MCF 10A (cell line): Measurements from ENCODE around the gene TPD52L1. TPM values are rescaled to one million over a fixed set of nuclear protein-coding genes. Genes with fewer than 3 reads are reported as not detected.

Experiments
- BruUV-seq: library from RNA; stranded (reverse); fragments of 400-500 nt; replicated peaks from 2 replicates; lab custom pipeline; 2021; lab: Mats Ljungman, UMichigan
- CTCF ChIA-PET: fragments of 300-600 bp; sonication (Branson Sonifier 250); formaldehyde crosslinking; extraction: SDS; loops from one replicate; lab custom pipeline; 2021; ENCODE audit warnings: antibody characterized with exemption, inconsistent platforms; lab: Yijun Ruan, JAX
- POLR2A ChIA-PET: fragments of 300-600, 350-650 bp; sonication (Branson Sonifier 250); formaldehyde crosslinking; extraction: SDS; loops from one replicate; lab custom pipeline; 2020; ENCODE audit warnings: antibody characterized with exemption, inconsistent platforms; lab: Yijun Ruan, JAX
- DNase-seq: peaks from one replicate; pipeline ENCODE4 v3.0.0-alpha.2; 2018; ENCODE audit not compliant: unreplicated experiment
- H3K27ac Mint-ChIP-seq: one replicate; pipeline ENCODE4 v1.8.0; 2022; ENCODE audit warnings: mild to moderate bottlenecking, low read depth, mixed read lengths; ENCODE audit not compliant: unreplicated experiment
- H3K27me3 Mint-ChIP-seq: one replicate; pipeline ENCODE4 v1.8.0; 2022; ENCODE audit warnings: mixed read lengths; ENCODE audit not compliant: insufficient read depth, unreplicated experiment
- H3K36me3 Mint-ChIP-seq: one replicate; pipeline ENCODE4 v1.8.0; 2022; ENCODE audit warnings: mild to moderate bottlenecking, moderate library complexity, mixed read lengths; ENCODE audit not compliant: insufficient read depth, unreplicated experiment
- H3K4me1 Mint-ChIP-seq: one replicate; pipeline ENCODE4 v1.8.0; 2022; ENCODE audit warnings: mixed read lengths; ENCODE audit not compliant: insufficient read depth, unreplicated experiment
- H3K4me3 Mint-ChIP-seq: one replicate; pipeline ENCODE4 v1.8.0; 2022; ENCODE audit warnings: mild to moderate bottlenecking, moderate library complexity, mixed read lengths; ENCODE audit not compliant: unreplicated experiment
- H3K9me3 Mint-ChIP-seq: one replicate; pipeline ENCODE4 v1.8.0; 2022; ENCODE audit warnings: mixed read lengths; ENCODE audit not compliant: unreplicated experiment
- intact Hi-C: fragments of 100-400 bp; cut with micrococcal nuclease; formaldehyde crosslinking; loops from 2 replicates; pipeline ENCODE4 v1.14.1; 2022
- total RNA-seq: library from RNA; stranded (reverse); gene quantifications from 2 replicates; pipeline ENCODE4 v1.2.3, GENCODE V29; 2022
- TF ChIP-seq, protein P1 (sequence below): fragments of 200-600 bp; IDR thresholded peaks from one replicate; pipeline ENCODE4 v1.8.0; 2022; ENCODE audit warnings: antibody characterized with exemption, mild to moderate bottlenecking; ENCODE audit not compliant: unreplicated experiment

The TPD52L1 gene
- total RNA-seq, 1 experiment from 2014 or later: 69.5 TPM

DNA sequence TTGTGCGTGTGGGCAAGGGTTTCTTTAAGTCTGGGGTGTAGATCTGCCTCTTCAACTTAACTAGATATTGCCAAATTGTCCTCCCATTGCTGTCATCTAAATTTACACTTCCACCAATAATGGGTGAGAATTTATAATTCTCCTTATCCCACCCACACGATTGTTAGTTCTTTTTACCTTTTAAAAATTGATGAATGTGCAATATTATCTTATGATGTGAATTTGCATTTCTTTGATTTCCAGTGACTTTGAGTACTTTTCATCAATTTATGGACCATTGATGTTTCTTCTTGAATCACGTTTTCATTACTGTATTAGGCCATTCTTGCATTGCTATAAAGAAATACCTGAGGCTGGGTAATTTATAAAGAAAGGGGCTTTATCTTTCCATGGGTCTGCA lies 17.2 kb upstream of the TPD52L1 start:
- BruUV-seq: no TSS peak
- H3K36me3 Mint-ChIP-seq: no peaks in the 10 kb centered on the region
- H3K27me3 Mint-ChIP-seq: no peaks in the 10 kb centered on the region
- H3K4me3 Mint-ChIP-seq: no peak overlapping the region
- H3K27ac Mint-ChIP-seq: no peak overlapping the region
- ChIA-PET CTCF (no interaction called here), POLR2A (no interaction called here)
- no peaks in the 10 kb centered on the region for H3K4me1 Mint-ChIP-seq
- DNase-seq: no peak
- TF ChIP-seq, protein P1, sequence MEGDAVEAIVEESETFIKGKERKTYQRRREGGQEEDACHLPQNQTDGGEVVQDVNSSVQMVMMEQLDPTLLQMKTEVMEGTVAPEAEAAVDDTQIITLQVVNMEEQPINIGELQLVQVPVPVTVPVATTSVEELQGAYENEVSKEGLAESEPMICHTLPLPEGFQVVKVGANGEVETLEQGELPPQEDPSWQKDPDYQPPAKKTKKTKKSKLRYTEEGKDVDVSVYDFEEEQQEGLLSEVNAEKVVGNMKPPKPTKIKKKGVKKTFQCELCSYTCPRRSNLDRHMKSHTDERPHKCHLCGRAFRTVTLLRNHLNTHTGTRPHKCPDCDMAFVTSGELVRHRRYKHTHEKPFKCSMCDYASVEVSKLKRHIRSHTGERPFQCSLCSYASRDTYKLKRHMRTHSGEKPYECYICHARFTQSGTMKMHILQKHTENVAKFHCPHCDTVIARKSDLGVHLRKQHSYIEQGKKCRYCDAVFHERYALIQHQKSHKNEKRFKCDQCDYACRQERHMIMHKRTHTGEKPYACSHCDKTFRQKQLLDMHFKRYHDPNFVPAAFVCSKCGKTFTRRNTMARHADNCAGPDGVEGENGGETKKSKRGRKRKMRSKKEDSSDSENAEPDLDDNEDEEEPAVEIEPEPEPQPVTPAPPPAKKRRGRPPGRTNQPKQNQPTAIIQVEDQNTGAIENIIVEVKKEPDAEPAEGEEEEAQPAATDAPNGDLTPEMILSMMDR: no peak
- intact Hi-C loops: no loop called here
- no peaks in the 10 kb centered on the region for H3K9me3 Mint-ChIP-seq

GRCh38 chr6:125138083-125138482 lies 15.5 kb upstream of the TPD52L1 start:
- ChIA-PET CTCF (interaction anchor here (0.7 to 1.7 kb wide), 3 partner anchors 11 to 24 kb away, joined by 3 to 5 read pairs (median 3); no protein-coding TSS in a partner anchor), POLR2A (interaction anchor here (1.4 kb wide), 1 partner anchor 12 kb away, joined by 5 read pairs; no protein-coding TSS in a partner anchor)
- Mint-ChIP-seq H3K27ac (no peak overlapping the region), H3K27me3 (no peaks in the 10 kb centered on the region), H3K4me1 (no peaks in the 10 kb centered on the region), H3K9me3 (no peaks in the 10 kb centered on the region), H3K36me3 (no peaks in the 10 kb centered on the region), H3K4me3 (no peak overlapping the region)
- no TSS peak for BruUV-seq
- no peak for DNase-seq
- intact Hi-C loops: no loop called here
- TF ChIP-seq, protein P1: no peak

- ChIA-PET CTCF (interaction anchor here (0.9 to 2.3 kb wide), 3 partner anchors 10 to 16 kb away, joined by 3 to 9 read pairs (median 3); partner anchors contain the start of gene TPD52L1), POLR2A (interaction anchor here (0.6 to 0.7 kb wide), 3 partner anchors 9 to 651 kb away, joined by 3 read pairs; no protein-coding TSS in a partner anchor)
- Mint-ChIP-seq H3K4me3 (no peak overlapping the region), H3K27me3 (no peaks in the 10 kb centered on the region), H3K27ac (no peak overlapping the region), H3K36me3 (no peaks in the 10 kb centered on the region), H3K4me1 (no peaks in the 10 kb centered on the region), H3K9me3 (no peaks in the 10 kb centered on the region)
- TF ChIP-seq, protein P1: no peak
- BruUV-seq: no TSS peak
- intact Hi-C loops: no loop called here
- DNase-seq: no peak
Measured at GRCh38 chr6:125140808-125141207, 12.8 kb upstream of the TPD52L1 start.

DNA sequence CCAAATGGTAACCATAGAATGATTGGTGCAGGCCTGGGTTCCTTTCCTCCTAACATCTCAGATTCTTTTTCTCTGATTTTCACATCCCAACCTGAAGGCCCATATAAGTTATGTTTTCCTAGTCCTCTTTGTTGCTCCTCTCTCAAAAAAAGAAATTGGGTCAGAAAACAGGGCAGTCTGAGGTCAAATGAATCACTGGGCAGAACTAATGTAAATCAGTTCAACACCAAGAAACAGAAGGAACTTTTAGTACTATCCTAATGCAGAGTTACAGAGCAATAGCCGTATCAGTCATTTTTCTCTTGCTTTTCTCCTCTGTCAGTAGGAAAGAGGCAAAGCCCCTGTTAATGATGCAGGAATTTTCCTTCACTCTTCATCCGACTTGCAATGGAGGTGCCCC lies 11.0 kb upstream of the TPD52L1 start:
- ChIA-PET CTCF (interaction anchor here (2.2 to 2.3 kb wide), 2 partner anchors 11 to 18 kb away, joined by 7 to 9 read pairs; partner anchors contain the start of gene TPD52L1), POLR2A (no interaction called here)
- Mint-ChIP-seq H3K4me1 (no peaks in the 10 kb centered on the region), H3K9me3 (no peaks in the 10 kb centered on the region), H3K27me3 (no peaks in the 10 kb centered on the region), H3K4me3 (no peak overlapping the region), H3K27ac (no peak overlapping the region), H3K36me3 (no peaks in the 10 kb centered on the region)
- intact Hi-C loops: no loop called here
- no TSS peak for BruUV-seq
- TF ChIP-seq, protein P1: no peak
- DNase-seq: no peak
